Glutamatergic neuron (in vitro differentiated cells): Measurements from ENCODE around the gene STRN4. TPM values are rescaled to one million over a fixed set of nuclear protein-coding genes. Genes with fewer than 3 reads are reported as not detected.

Source experiments
- DNase-seq: peaks from one replicate; pipeline ENCODE4 v3.0.0; 2022
- H3K27ac Mint-ChIP-seq: one replicate; pipeline ENCODE4 v1.8.0; 2020; ENCODE audit warnings: mild to moderate bottlenecking, mixed read lengths, inconsistent platforms; ENCODE audit not compliant: unreplicated experiment
- H3K27me3 Mint-ChIP-seq: one replicate; pipeline ENCODE4 v1.8.0; 2020; ENCODE audit warnings: mild to moderate bottlenecking, moderate library complexity, mixed read lengths, inconsistent platforms; ENCODE audit not compliant: unreplicated experiment
- H3K36me3 Mint-ChIP-seq: one replicate; pipeline ENCODE4 v1.8.0; 2020; ENCODE audit warnings: mild to moderate bottlenecking, mixed read lengths, inconsistent platforms; ENCODE audit not compliant: unreplicated experiment
- H3K4me1 Mint-ChIP-seq: one replicate; pipeline ENCODE4 v1.8.0; 2020; ENCODE audit warnings: mild to moderate bottlenecking, low read depth, mixed read lengths, inconsistent platforms; ENCODE audit not compliant: unreplicated experiment
- H3K4me3 Mint-ChIP-seq: one replicate; pipeline ENCODE4 v1.8.0; 2020; ENCODE audit warnings: mild to moderate bottlenecking, mixed read lengths, inconsistent platforms; ENCODE audit not compliant: unreplicated experiment
- H3K9me3 Mint-ChIP-seq: one replicate; pipeline ENCODE4 v1.8.0; 2020; ENCODE audit warnings: mild to moderate bottlenecking, moderate library complexity, mixed read lengths, inconsistent platforms; ENCODE audit not compliant: unreplicated experiment
- CTCF ChIP-seq: fragments of 200-600 bp; sonication (generic); IDR thresholded peaks from one replicate; pipeline ENCODE4 v1.5.0; 2021; ENCODE audit not compliant: partially characterized antibody, unreplicated experiment
- total RNA-seq: library from RNA; stranded (reverse); fragmentation: NEBNext Ultra II Directional; extraction: Animal tissue kit (Norgen Biotek cat#: 25700); gene quantifications from one replicate; pipeline ENCODE4 v1.2.1, GENCODE V29; 2021; ENCODE audit not compliant: unreplicated experiment

STRN4 gene
- total RNA-seq, 1 donor from 2014 or later = 117 TPM

DNA sequence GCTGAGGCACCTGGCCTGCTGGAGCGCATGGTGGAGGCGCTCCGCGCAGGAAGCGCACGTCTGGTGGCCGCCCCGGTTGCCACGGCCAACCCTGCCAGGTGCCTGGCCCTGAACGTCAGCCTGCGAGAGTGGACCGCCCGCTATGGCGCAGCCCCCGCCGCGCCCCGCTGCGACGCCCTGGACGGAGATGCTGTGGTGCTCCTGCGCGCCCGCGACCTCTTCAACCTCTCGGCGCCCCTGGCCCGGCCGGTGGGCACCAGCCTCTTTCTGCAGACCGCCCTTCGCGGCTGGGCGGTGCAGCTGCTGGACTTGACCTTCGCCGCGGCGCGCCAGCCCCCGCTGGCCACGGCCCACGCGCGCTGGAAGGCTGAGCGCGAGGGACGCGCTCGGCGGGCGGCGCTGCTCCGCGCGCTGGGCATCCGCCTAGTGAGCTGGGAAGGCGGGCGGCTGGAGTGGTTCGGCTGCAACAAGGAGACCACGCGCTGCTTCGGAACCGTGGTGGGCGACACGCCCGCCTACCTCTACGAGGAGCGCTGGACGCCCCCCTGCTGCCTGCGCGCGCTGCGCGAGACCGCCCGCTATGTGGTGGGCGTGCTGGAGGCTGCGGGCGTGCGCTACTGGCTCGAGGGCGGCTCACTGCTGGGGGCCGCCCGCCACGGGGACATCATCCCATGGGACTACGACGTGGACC is 9.7 kb upstream of the STRN4 start:
- TF ChIP-seq CTCF = no peak
- Mint-ChIP-seq H3K27ac (no peak overlapping the region), H3K27me3 (peaks cover 7% of the 10 kb centered on the region), H3K4me3 (no peak overlapping the region), H3K4me1 (peaks cover 14% of the 10 kb centered on the region), H3K9me3 (peaks cover 2% of the 10 kb centered on the region), H3K36me3 (no peaks in the 10 kb centered on the region)
- DNase-seq = no peak

- H3K9me3 Mint-ChIP-seq = peaks cover 2% of the 10 kb centered on the region
- no peaks in the 10 kb centered on the region for H3K36me3 Mint-ChIP-seq
- H3K27ac Mint-ChIP-seq = no peak overlapping the region
- no peak for DNase-seq
- TF ChIP-seq CTCF = no peak
- peaks cover 14% of the 10 kb centered on the region for H3K4me1 Mint-ChIP-seq
- peaks cover 7% of the 10 kb centered on the region for H3K27me3 Mint-ChIP-seq
- no peak overlapping the region for H3K4me3 Mint-ChIP-seq
Observed at GRCh38 chr19:46755077-46755852, 9.0 kb upstream of the STRN4 start.

DNA sequence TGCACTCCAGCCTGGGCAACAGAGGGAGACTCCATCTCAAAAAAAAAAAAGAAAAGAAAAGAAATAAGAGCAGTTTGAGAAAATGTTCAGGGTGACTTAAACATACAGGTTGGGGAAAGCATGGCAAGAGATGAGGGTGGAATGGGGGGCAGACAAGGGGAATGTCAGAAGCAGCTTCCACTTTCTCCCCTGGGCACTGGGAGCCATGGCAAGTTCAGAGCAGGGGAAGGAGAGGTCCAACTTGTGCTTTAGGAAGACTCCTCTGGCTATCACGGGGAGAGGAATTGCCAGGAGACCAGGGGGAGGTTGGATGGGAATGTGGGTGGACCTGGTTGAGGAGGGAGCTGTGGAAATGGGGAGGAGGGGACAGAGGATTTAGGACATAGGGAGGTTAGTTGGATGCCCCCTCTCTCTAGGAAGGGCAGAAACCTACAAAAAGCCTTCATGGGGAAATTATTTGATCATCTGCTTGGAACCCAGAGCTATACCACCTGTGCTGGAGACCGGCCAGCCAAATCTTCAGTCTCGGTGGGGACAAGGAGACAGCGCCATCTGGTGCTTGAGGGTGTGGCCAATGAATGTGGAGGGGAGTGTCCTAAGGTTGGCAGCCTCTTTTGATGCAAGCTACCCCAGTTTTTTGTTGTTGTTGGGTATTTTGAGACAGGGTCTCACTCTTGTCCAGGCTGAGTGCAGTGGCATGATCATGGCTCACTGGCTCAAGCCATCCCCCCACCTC is 7.3 kb upstream of the STRN4 start:
- Mint-ChIP-seq H3K27ac (no peak overlapping the region), H3K27me3 (peaks cover 5% of the 10 kb centered on the region), H3K4me1 (peaks cover 5% of the 10 kb centered on the region), H3K4me3 (no peak overlapping the region), H3K36me3 (no peaks in the 10 kb centered on the region), H3K9me3 (peaks cover 2% of the 10 kb centered on the region)
- DNase-seq = peak; percentile 66
- no peak for TF ChIP-seq CTCF

DNA sequence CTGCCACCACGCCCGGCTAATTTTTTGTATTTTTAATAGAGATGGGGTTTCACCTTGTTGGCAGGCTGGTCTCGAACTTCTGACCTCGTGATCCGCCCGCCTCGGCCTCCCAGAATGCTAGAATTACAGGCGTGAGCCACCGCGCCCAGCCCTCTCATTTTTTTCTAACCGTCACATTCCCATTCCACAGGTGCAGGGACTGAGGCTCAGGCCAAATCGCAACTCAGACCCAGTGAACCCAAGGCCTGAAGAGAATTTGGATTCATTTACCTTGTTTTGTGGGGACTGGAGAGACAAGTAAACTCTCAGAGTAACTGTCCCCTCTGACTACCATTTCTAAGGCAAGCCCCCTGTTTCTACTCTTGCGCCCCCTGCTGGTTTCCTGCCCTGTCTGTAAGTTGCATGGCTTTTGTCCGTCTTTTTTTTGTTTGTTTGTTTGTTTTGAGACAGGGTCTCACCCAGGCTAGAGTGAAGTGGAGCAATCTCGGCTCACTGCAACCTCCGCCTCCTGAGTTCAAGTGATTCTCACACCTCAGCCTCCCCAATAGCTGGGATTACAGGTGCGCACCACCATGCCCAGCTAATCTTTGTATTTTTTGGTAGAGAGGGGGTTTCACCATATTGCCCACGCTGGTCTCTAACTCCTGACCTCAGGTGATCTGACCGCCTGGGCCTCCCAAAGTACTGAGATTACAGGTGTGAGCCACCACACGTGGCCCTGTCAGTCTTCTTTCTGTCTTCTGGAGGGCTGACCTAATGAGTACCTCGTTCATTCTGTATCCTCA is 2.3 kb upstream of the STRN4 start:
- peak; percentile 86 for TF ChIP-seq CTCF
- Mint-ChIP-seq H3K9me3 (peaks cover 11% of the 10 kb centered on the region), H3K36me3 (no peaks in the 10 kb centered on the region), H3K4me3 (no peak overlapping the region), H3K27ac (no peak overlapping the region), H3K27me3 (peaks cover 10% of the 10 kb centered on the region), H3K4me1 (peaks cover 7% of the 10 kb centered on the region)
- peak; percentile 90 for DNase-seq
